Measurements from ENCODE around the gene KIAA0319L.

KIAA0319L gene

DNA sequence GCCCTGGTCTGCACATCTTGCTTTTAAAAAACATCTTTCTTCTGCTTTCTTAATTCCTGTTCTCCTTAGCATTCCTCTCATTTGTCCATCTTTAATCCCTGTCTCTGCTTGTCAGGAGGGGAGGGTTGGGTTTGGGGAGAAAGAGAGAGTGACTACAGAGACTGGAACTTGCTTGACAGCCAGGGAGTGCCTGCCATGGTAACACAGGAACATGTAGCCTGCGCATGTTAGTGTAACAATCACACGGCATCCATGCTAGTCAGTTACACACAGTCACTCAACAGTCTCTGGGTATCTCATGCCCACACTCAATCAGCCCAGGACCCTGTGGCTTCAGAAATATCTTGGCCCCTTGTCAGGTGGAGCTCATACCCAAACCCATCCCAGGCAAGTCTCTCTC, 15.1 kb upstream of the KIAA0319L start:
- Histone ChIP-seq H3K4me3 (ENCODE audit: extremely low read depth, insufficient read depth, low read length, poor library complexity, severe bottlenecking) (no peak overlapping the region), H3K27ac (ENCODE audit: low read depth, low read length, severe bottlenecking) (no peak overlapping the region), H3K9me3 (ENCODE audit: control insufficient read depth, low read length) (no peaks in the 10 kb centered on the region), H3K4me1 (ENCODE audit: control insufficient read depth, insufficient read depth, low read length, poor library complexity, severe bottlenecking) (peaks cover 45% of the 10 kb centered on the region), H3K36me3 (ENCODE audit: control insufficient read depth, insufficient read depth, low read length) (no peaks in the 10 kb centered on the region)
- 76 to 83% methylated on average over 1 to 2 of the region's 2 CpGs for WGBS, 2 experiments (ENCODE audit: insufficient coverage in 2 of 2)

DNA sequence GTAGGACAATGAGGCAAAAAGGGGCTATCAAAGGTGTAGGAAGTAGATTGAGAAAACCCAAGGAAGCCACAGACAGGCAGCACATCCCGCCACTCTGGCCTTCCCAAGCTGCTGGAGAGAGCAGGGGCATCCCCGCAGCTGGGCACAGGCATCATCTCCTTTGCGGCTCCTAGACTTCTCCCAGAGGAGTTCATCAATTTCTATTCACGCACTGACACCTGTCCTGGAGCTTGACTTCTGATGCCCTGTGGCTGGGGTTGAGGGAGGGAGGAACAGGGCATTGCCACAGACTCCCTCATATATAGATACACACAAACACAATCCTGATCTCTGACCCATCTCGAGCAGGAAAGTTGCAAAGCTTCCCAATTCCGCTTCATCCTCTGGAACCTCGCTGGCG, 14.1 kb upstream of the KIAA0319L start:
- peaks cover 41% of the 10 kb centered on the region for H3K4me1 ChIP-seq (ENCODE audit: control insufficient read depth, insufficient read depth, low read length, poor library complexity, severe bottlenecking)
- H3K4me3 ChIP-seq (ENCODE audit: extremely low read depth, insufficient read depth, low read length, poor library complexity, severe bottlenecking): no peak overlapping the region
- WGBS, 2 experiments (ENCODE audit: insufficient coverage in 2 of 2): 90 to 96% methylated on average over 6 of the region's 8 CpGs

DNA sequence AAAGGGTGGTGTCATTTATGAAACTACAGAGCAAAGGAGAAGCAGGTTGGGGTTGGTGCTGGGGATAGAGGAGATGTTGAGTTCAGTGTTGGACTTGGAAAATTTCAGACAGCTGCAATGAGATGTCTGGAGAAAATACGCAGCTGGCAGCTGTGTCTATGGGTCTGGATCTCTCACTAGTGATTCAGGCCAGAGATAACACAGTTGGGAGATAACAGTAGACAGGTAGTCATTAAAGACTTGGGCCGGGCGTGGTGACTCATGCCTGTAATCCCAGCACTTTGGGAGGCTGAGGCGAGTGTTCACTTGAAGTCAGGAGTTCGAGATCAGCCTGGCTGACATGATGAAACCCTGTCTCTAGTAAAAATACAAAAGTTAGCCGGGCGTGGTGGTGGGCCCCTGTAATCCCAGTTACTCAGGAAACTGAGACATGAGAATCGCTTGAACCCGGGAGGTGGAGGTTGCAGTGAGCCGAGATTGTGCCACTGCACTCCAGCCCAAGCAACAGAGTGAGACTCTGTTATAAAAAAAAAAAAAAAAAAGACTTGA, 13.5 kb upstream of the KIAA0319L start:
- 91 to 92% methylated on average over 7 to 8 of the region's 10 CpGs for WGBS, 2 experiments (ENCODE audit: insufficient coverage in 2 of 2)
- H3K27ac ChIP-seq (ENCODE audit: low read depth, low read length, severe bottlenecking): no peak overlapping the region
- H3K9me3 ChIP-seq (ENCODE audit: control insufficient read depth, low read length): no peaks in the 10 kb centered on the region
- peaks cover 5% of the 10 kb centered on the region for H3K36me3 ChIP-seq (ENCODE audit: control insufficient read depth, insufficient read depth, low read length)
- peaks cover 35% of the 10 kb centered on the region for H3K4me1 ChIP-seq (ENCODE audit: control insufficient read depth, insufficient read depth, low read length, poor library complexity, severe bottlenecking)
- H3K4me3 ChIP-seq (ENCODE audit: extremely low read depth, insufficient read depth, low read length, poor library complexity, severe bottlenecking): no peak overlapping the region

More for the DNA sequence above, 14.1 kb upstream of the KIAA0319L start:
- no peak overlapping the region for H3K27ac ChIP-seq (ENCODE audit: low read depth, low read length, severe bottlenecking)
- peaks cover 4% of the 10 kb centered on the region for H3K36me3 ChIP-seq (ENCODE audit: control insufficient read depth, insufficient read depth, low read length)
- no peaks in the 10 kb centered on the region for H3K9me3 ChIP-seq (ENCODE audit: control insufficient read depth, low read length)

DNA sequence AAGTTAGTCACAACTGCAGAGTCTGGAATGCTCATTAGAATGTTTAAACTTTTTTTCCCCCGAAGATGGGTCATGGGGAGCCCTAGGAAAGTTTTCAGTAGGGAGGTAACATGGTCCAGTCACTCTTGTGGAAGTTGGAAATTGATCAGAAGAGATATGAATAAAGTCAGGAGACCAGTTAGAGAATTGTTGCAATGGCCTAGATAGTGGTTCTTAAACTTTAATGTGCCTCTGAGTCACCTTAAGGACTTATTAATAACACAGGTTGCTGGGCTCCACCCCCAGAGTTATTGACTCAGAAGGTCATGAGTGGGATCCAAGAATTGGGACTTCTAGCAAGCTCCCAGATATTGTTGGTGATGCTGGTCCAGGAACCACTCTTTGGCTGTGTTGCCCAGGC, 12.7 kb upstream of the KIAA0319L start:
- no peak overlapping the region for H3K4me3 ChIP-seq (ENCODE audit: extremely low read depth, insufficient read depth, low read length, poor library complexity, severe bottlenecking)
- 67 to 83% methylated on average over 1 of the region's 1 CpG for WGBS, 2 experiments (ENCODE audit: insufficient coverage in 2 of 2)
- no peaks in the 10 kb centered on the region for H3K9me3 ChIP-seq (ENCODE audit: control insufficient read depth, low read length)
- H3K36me3 ChIP-seq (ENCODE audit: control insufficient read depth, insufficient read depth, low read length): peaks cover 12% of the 10 kb centered on the region
- H3K4me1 ChIP-seq (ENCODE audit: control insufficient read depth, insufficient read depth, low read length, poor library complexity, severe bottlenecking): peaks cover 32% of the 10 kb centered on the region
- H3K27ac ChIP-seq (ENCODE audit: low read depth, low read length, severe bottlenecking): no peak overlapping the region

DNA sequence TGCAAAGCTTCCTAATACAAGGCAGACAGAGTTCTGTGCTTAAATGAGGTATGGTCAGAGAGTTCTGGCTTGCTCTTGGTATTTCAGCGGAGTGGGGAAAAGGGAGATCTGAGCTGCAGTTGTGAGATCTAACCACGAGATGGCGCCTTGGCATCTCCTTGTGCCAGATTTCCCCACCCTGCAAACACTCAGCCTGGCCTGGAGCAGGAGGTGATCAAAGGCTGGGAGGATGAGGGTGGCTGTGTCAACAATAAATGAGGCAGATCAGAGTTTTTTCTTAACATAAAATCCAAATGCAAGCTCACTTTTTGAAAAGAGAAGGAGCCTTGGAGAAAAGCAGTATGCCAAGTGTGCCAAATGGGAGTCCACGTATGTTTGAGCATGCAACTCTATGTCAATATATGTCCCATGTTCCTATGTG, 11.8 kb upstream of the KIAA0319L start:
- Histone ChIP-seq H3K36me3 (ENCODE audit: control insufficient read depth, insufficient read depth, low read length) (peaks cover 19% of the 10 kb centered on the region), H3K27ac (ENCODE audit: low read depth, low read length, severe bottlenecking) (no peak overlapping the region), H3K4me3 (ENCODE audit: extremely low read depth, insufficient read depth, low read length, poor library complexity, severe bottlenecking) (no peak overlapping the region), H3K9me3 (ENCODE audit: control insufficient read depth, low read length) (no peaks in the 10 kb centered on the region), H3K4me1 (ENCODE audit: control insufficient read depth, insufficient read depth, low read length, poor library complexity, severe bottlenecking) (peaks cover 32% of the 10 kb centered on the region)
- WGBS, 2 experiments (ENCODE audit: insufficient coverage in 2 of 2): 100% methylated on average over 1 of the region's 4 CpGs

DNA sequence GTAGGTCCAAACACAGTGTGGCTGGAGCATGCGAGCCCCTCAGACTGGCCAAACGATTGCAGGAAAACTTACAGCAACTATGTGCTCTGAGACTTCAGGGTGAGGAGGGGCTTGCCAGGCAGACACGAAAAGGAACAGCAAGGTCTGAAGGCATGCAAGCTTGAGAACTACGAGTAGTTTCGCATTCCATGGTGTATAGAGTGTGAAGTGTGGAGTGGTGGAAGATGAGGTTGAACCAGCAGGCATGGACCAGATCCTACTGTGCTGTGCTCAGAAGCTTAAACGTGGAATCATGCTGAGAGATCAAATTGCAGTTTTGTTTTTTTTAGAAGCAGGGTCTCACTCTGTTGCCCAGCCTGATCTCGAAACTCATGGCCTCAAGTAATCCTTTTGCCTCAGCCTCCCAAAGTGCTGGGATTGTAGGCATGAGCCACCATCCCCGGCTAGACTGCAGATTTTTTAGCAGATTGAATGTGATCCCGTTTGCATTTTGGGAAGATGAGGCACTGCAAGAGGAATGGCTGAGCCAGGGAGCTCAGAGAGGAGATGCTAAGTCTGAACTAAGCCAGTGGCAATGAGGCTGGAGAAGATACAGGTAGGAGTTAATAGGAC, 10.8 kb upstream of the KIAA0319L start:
- Histone ChIP-seq H3K9me3 (ENCODE audit: control insufficient read depth, low read length) (no peaks in the 10 kb centered on the region), H3K4me1 (ENCODE audit: control insufficient read depth, insufficient read depth, low read length, poor library complexity, severe bottlenecking) (peaks cover 32% of the 10 kb centered on the region), H3K27ac (ENCODE audit: low read depth, low read length, severe bottlenecking) (no peak overlapping the region), H3K36me3 (ENCODE audit: control insufficient read depth, insufficient read depth, low read length) (peaks cover 26% of the 10 kb centered on the region), H3K4me3 (ENCODE audit: extremely low read depth, insufficient read depth, low read length, poor library complexity, severe bottlenecking) (no peak overlapping the region)
- 55 to 63% methylated on average over 8 to 9 of the region's 9 CpGs for WGBS, 2 experiments (ENCODE audit: insufficient coverage in 2 of 2)

DNA sequence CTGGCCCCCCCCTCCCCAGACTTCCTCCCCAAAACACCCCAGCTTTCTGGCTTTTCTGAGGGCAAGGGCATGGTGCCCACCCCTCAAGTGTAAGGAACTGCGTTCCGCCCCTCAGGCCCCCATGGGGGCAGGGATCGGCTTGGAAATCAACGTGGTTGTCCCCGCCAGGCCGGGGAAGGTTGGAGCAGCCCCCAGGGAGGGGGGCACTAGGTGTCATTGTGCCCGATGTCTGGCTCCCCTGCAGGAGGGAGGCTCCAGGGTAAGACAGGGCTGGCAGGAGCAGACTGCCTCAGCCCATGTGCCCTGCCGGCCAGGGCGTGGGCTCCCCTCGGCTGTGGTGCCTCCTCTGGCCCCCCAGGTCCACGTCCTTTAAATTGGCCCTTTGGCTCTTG, 8.5 kb upstream of the KIAA0319L start:
- Histone ChIP-seq H3K9me3 (ENCODE audit: control insufficient read depth, low read length) (no peaks in the 10 kb centered on the region), H3K4me3 (ENCODE audit: extremely low read depth, insufficient read depth, low read length, poor library complexity, severe bottlenecking) (no peak overlapping the region), H3K36me3 (ENCODE audit: control insufficient read depth, insufficient read depth, low read length) (peaks cover 45% of the 10 kb centered on the region), H3K27ac (ENCODE audit: low read depth, low read length, severe bottlenecking) (no peak overlapping the region), H3K4me1 (ENCODE audit: control insufficient read depth, insufficient read depth, low read length, poor library complexity, severe bottlenecking) (peaks cover 20% of the 10 kb centered on the region)
- WGBS, 2 experiments (ENCODE audit: insufficient coverage in 2 of 2): 97 to 99% methylated on average over 10 to 11 of the region's 11 CpGs

DNA sequence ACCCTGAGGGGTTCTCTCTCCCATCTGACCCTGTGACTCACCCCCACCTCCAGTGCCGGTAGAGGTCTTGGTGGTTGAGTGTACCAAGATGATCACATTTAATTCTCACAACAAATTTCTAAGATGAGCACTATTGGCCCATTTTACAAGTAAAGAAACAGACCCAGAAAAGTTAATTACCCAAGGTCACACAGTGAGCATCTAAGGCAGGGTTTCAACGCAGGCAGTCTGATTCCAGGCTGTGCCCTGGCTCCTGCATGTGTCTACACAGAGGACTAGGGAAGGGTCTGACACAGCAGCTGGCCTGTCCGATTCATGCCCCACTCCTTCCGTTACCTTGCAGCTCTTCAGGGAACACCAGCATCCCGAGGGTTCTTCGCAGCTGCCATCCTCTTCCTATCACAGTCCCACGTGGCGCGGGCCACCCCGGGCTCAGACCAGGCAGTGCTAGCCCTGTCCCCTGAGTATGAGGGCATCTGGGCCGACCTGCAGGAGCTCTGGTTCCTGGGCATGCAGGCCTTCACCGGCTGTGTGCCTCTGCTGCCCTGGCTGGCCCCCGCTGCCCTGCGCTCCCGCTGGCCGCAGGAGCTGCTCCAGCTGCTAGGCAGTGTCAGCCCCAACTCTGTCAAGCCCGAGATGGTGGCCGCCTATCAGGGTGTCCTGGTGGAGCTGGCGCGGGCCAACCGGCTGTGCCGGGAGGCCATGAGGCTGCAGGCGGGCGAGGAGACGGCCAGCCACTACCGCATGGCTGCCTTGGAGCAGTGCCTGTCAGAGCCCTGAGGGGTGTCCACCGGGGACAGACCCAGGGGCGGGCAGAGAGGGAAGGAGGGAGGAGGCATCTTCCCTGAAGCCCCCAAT, 7.9 kb upstream of the KIAA0319L start:
- no peak overlapping the region for H3K4me3 ChIP-seq (ENCODE audit: extremely low read depth, insufficient read depth, low read length, poor library complexity, severe bottlenecking)
- H3K36me3 ChIP-seq (ENCODE audit: control insufficient read depth, insufficient read depth, low read length): peaks cover 51% of the 10 kb centered on the region

DNA sequence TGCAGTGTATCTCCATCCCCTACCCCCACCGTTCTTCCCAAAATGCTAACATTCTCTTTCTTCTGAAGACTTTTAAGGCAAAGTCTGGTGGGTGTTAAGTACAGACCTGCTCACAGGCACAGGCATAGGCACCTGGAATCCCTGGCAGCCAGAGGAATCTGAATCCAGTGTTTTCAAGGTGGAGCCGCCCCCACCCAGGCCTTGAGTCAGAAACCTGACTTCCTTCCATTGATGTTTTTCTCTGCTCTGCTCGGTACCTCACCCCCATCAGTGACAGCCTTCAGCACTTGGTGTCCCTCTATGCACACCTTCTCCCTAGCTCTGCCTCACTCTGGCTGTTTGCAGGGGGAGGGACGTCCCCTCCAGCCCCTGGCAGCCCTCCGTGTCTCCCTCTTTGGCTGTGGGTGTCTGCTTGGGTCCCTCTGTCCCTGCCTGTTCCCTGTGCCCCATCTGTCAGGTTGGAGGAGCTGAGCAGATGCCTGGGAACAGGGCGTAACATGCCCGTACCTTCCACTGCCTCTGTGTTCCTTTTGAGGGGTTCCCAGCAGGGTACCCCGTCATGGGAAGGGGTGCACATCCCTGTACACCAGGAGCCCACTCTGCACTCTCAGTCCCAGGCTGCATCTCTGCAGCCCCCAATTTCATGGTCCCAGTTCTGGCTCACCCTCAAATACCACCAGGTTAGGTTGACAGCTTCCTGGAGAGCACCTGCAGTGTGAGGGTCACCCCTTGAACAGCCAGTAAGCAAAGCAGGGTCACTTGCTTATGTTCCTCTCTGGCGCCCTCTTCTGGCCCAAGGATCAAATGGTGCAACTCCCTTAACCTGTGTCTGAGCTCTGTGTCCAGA, 7.1 kb upstream of the KIAA0319L start:
- Histone ChIP-seq H3K4me1 (ENCODE audit: control insufficient read depth, insufficient read depth, low read length, poor library complexity, severe bottlenecking) (peaks cover 17% of the 10 kb centered on the region), H3K4me3 (ENCODE audit: extremely low read depth, insufficient read depth, low read length, poor library complexity, severe bottlenecking) (no peak overlapping the region), H3K27ac (ENCODE audit: low read depth, low read length, severe bottlenecking) (no peak overlapping the region), H3K36me3 (ENCODE audit: control insufficient read depth, insufficient read depth, low read length) (peaks cover 55% of the 10 kb centered on the region), H3K9me3 (ENCODE audit: control insufficient read depth, low read length) (no peaks in the 10 kb centered on the region)
- 83 to 85% methylated on average over 6 to 8 of the region's 9 CpGs for WGBS, 2 experiments (ENCODE audit: insufficient coverage in 2 of 2)

More for the DNA sequence above, 7.9 kb upstream of the KIAA0319L start:
- 93 to 96% methylated on average over 18 to 25 of the region's 28 CpGs for WGBS, 2 experiments (ENCODE audit: insufficient coverage in 2 of 2)
- Histone ChIP-seq H3K27ac (ENCODE audit: low read depth, low read length, severe bottlenecking) (no peak overlapping the region), H3K9me3 (ENCODE audit: control insufficient read depth, low read length) (no peaks in the 10 kb centered on the region), H3K4me1 (ENCODE audit: control insufficient read depth, insufficient read depth, low read length, poor library complexity, severe bottlenecking) (peaks cover 16% of the 10 kb centered on the region)

DNA sequence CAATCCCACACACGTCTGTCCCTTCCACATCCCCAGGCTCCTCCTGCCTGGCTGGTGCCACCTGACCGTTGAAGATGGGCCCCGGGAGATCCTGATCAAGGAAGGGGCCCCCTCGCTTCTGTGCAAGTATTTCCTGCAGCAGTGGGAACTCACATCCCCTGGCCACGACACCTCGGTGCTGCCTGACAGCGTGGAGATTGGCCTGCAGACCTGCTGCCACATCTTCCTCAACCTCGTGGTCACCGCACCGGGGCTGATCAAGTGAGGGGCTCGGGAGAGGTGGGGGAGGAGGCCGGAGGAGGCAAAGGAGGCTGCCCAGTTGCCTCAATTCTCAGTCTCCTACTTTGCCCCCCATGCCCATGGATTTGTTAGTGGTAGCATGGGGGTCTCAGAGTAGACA, 6.0 kb upstream of the KIAA0319L start:
- WGBS, 2 experiments (ENCODE audit: insufficient coverage in 2 of 2): 91 to 93% methylated on average over 7 to 11 of the region's 12 CpGs
- H3K36me3 ChIP-seq (ENCODE audit: control insufficient read depth, insufficient read depth, low read length): peaks cover 55% of the 10 kb centered on the region

More for the DNA sequence above, 6.0 kb upstream of the KIAA0319L start:
- Histone ChIP-seq H3K27ac (ENCODE audit: low read depth, low read length, severe bottlenecking) (no peak overlapping the region), H3K4me3 (ENCODE audit: extremely low read depth, insufficient read depth, low read length, poor library complexity, severe bottlenecking) (no peak overlapping the region), H3K4me1 (ENCODE audit: control insufficient read depth, insufficient read depth, low read length, poor library complexity, severe bottlenecking) (peaks cover 19% of the 10 kb centered on the region), H3K9me3 (ENCODE audit: control insufficient read depth, low read length) (no peaks in the 10 kb centered on the region)

All from mesodermal cell (in vitro differentiated cells).